Measurements from ENCODE around the gene KRTAP10-3.

KRTAP10-3 gene

GRCh38 chr21:44549525-44550211 lies 8.9 kb downstream of the KRTAP10-3 start:
- DNase-seq (ENCODE audit: low read depth in 2 of 2) = no peak

GRCh38 chr21:44548922-44549321 lies 9.7 kb downstream of the KRTAP10-3 start:
- no peak for DNase-seq (ENCODE audit: low read depth in 2 of 2)

GRCh38 chr21:44548381-44548780 lies 10.2 kb downstream of the KRTAP10-3 start:
- DNase-seq (ENCODE audit: low read depth in 2 of 2) = no peak

- peak in 1 of 2 donors; percentile 12 for DNase-seq (ENCODE audit: low read depth in 2 of 2)
Measured at GRCh38 chr21:44547656-44548331, 10.8 kb downstream of the KRTAP10-3 start.

GRCh38 chr21:44544566-44544965 lies 14.0 kb downstream of the KRTAP10-3 start:
- no peak for DNase-seq (ENCODE audit: low read depth in 2 of 2)

- no peak for DNase-seq (ENCODE audit: low read depth in 2 of 2)
Measured at GRCh38 chr21:44542716-44543115, 15.9 kb downstream of the KRTAP10-3 start.

GRCh38 chr21:44540741-44541288 lies 17.8 kb downstream of the KRTAP10-3 start:
- no peak for DNase-seq (ENCODE audit: low read depth in 2 of 2)

GRCh38 chr21:44539991-44540666 lies 18.5 kb downstream of the KRTAP10-3 start, which contains the start of gene KRTAP10-1:
TSS of gene KRTAP10-1 (minus strand) at chr21:44540195. CDS start at chr21:44540150, 45 bp downstream.
- DNase-seq (ENCODE audit: low read depth in 2 of 2) = no peak

GRCh38 chr21:44539046-44539445 lies 19.5 kb downstream of the KRTAP10-3 start:
- DNase-seq (ENCODE audit: low read depth in 2 of 2) = no peak

- DNase-seq (ENCODE audit: low read depth in 2 of 2) = no peak
Measured at GRCh38 chr21:44537930-44538911, 20.4 kb downstream of the KRTAP10-3 start.

- no peak for DNase-seq (ENCODE audit: low read depth in 2 of 2)
Measured at GRCh38 chr21:44535963-44536362, 22.6 kb downstream of the KRTAP10-3 start.

GRCh38 chr21:44534688-44535087 lies 23.9 kb downstream of the KRTAP10-3 start:
- DNase-seq (ENCODE audit: low read depth in 2 of 2) = no peak

- no peak for DNase-seq (ENCODE audit: low read depth in 2 of 2)
Measured at GRCh38 chr21:44533891-44534627, 24.5 kb downstream of the KRTAP10-3 start.

- no peak for DNase-seq (ENCODE audit: low read depth in 2 of 2)
Measured at GRCh38 chr21:44533121-44533890, 25.3 kb downstream of the KRTAP10-3 start.

- no peak for DNase-seq (ENCODE audit: low read depth in 2 of 2)
Measured at GRCh38 chr21:44532712-44533111, 25.9 kb downstream of the KRTAP10-3 start.

- DNase-seq (ENCODE audit: low read depth in 2 of 2) = no peak
Measured at GRCh38 chr21:44531606-44532564, 26.7 kb downstream of the KRTAP10-3 start.

GRCh38 chr21:44530903-44531605 lies 27.5 kb downstream of the KRTAP10-3 start:
- DNase-seq (ENCODE audit: low read depth in 2 of 2) = no peak
